Ishikawa (cell line): Measurements from ENCODE around the gene ACTBL2.

Experiments used
- CEBPB ChIP-seq: IDR thresholded peaks from 2 replicates; pipeline ENCODE4 v1.6.1; 2012
- CREB1 ChIP-seq: IDR thresholded peaks from 2 replicates; pipeline ENCODE4 v1.6.1; 2012; ENCODE audit warnings: low read depth
- EGR1 ChIP-seq: IDR thresholded peaks from 2 replicates; pipeline ENCODE4 v1.6.1; 2012
- EP300 ChIP-seq: IDR thresholded peaks from 2 replicates; pipeline ENCODE4 v1.6.1; 2012; ENCODE audit warnings: borderline replicate concordance
- FOXM1 ChIP-seq: IDR thresholded peaks from 2 replicates; pipeline ENCODE4 v1.6.1; 2012; ENCODE audit warnings: low read depth, borderline replicate concordance
- NFIC ChIP-seq: IDR thresholded peaks from 2 replicates; pipeline ENCODE4 v1.6.1; 2012
- RAD21 ChIP-seq: IDR thresholded peaks from 2 replicates; pipeline ENCODE4 v1.6.1; 2012; ENCODE audit warnings: low read depth
- TAF1 ChIP-seq: IDR thresholded peaks from 2 replicates; pipeline ENCODE4 v1.6.1; 2012; ENCODE audit warnings: low read depth, mild to moderate bottlenecking
- TCF12 ChIP-seq: IDR thresholded peaks from 2 replicates; pipeline ENCODE4 v1.6.1; 2012; ENCODE audit warnings: low read depth
- TEAD4 ChIP-seq: IDR thresholded peaks from 2 replicates; pipeline ENCODE4 v1.6.1; 2012
- YY1 ChIP-seq: IDR thresholded peaks from 2 replicates; pipeline ENCODE4 v1.6.1; 2012; ENCODE audit warnings: low read depth
- ZBTB7A ChIP-seq: IDR thresholded peaks from 2 replicates; pipeline ENCODE4 v1.6.1; 2012; ENCODE audit warnings: low read depth
- TF ChIP-seq, protein P1 (sequence below): IDR thresholded peaks from 2 replicates; pipeline ENCODE4 v1.6.1; 2012
- TF ChIP-seq, protein P2 (sequence below): IDR thresholded peaks from 2 replicates; pipeline ENCODE4 v1.6.1; 2012
- TF ChIP-seq, protein P3 (sequence below): IDR thresholded peaks from 2 replicates; pipeline ENCODE4 v1.6.1; 2012; ENCODE audit warnings: low read depth, mild to moderate bottlenecking

Gene ACTBL2

DNA sequence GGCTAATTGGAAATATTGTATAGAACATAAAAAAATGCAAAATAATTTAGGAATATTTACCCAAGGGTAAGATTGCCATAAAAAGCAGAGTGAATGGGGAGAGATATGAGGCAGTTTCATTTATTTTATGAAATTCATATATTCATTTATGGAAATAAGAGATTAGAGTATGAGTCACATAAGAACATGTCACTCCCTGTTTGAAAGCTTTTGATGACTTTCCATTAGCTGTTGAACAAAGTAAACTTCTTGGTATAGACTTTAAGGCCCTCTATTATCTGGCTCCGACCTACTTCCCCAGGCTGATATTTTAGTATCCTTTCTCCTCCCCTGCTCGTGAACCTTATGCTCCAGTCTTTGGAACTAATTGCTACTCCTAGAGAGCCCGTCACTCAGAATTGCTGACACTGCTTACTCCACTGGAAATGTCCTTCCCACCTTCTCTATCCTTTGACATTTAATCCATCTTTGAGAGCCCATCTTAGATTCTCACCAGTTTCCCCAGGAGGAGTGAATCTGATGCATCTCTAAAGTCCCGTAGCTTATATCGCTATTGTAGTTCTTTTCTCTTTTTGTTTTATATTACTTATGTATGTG, 8.9 kb upstream of the ACTBL2 start:
- TF ChIP-seq, protein P1, sequence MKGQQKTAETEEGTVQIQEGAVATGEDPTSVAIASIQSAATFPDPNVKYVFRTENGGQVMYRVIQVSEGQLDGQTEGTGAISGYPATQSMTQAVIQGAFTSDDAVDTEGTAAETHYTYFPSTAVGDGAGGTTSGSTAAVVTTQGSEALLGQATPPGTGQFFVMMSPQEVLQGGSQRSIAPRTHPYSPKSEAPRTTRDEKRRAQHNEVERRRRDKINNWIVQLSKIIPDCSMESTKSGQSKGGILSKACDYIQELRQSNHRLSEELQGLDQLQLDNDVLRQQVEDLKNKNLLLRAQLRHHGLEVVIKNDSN: no peak
- TF ChIP-seq, protein P2, sequence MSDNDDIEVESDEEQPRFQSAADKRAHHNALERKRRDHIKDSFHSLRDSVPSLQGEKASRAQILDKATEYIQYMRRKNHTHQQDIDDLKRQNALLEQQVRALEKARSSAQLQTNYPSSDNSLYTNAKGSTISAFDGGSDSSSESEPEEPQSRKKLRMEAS: no peak
- TF ChIP-seq TAF1 (no peak), ZBTB7A (no peak), NFIC (no peak), CEBPB (no peak)
- TF ChIP-seq, protein P3, sequence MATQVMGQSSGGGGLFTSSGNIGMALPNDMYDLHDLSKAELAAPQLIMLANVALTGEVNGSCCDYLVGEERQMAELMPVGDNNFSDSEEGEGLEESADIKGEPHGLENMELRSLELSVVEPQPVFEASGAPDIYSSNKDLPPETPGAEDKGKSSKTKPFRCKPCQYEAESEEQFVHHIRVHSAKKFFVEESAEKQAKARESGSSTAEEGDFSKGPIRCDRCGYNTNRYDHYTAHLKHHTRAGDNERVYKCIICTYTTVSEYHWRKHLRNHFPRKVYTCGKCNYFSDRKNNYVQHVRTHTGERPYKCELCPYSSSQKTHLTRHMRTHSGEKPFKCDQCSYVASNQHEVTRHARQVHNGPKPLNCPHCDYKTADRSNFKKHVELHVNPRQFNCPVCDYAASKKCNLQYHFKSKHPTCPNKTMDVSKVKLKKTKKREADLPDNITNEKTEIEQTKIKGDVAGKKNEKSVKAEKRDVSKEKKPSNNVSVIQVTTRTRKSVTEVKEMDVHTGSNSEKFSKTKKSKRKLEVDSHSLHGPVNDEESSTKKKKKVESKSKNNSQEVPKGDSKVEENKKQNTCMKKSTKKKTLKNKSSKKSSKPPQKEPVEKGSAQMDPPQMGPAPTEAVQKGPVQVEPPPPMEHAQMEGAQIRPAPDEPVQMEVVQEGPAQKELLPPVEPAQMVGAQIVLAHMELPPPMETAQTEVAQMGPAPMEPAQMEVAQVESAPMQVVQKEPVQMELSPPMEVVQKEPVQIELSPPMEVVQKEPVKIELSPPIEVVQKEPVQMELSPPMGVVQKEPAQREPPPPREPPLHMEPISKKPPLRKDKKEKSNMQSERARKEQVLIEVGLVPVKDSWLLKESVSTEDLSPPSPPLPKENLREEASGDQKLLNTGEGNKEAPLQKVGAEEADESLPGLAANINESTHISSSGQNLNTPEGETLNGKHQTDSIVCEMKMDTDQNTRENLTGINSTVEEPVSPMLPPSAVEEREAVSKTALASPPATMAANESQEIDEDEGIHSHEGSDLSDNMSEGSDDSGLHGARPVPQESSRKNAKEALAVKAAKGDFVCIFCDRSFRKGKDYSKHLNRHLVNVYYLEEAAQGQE: no peak

DNA sequence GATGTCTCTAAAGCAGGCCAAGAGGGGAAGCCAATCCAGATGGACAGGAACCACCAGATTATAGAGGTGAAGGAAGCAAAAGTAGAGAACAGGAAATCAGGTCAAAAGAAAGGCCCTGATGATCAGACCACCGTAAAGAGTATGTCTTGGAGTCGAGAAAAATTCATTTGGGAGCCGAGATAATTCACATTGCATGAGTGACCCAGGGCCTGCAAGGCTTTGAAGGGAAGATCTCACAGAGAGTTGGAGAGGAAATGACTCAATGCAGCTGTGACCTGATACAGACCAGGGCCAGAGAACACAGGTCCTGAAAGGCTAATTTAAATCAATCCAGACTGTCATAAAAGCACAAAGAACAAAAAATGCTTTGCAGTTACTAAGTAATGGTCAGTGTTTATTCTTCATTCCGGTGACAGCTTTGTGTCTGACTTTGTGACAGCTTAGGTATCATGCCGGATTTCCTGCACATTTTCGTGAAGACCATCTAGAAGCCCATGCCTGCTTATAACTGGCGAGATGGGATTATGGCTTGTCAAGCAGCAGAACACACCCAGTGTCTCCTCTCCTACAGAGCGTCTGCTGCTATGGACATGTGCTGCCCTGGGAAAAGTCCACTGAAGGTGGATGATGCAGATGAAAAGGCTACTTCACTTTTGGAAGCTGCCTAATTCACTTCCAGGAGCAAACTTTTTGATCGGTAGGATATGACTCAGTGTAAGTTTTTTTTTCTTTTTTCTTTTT, 5.8 kb upstream of the ACTBL2 start:
- TF ChIP-seq ZBTB7A (no peak), CEBPB (no peak)
- TF ChIP-seq, protein P1: no peak

DNA sequence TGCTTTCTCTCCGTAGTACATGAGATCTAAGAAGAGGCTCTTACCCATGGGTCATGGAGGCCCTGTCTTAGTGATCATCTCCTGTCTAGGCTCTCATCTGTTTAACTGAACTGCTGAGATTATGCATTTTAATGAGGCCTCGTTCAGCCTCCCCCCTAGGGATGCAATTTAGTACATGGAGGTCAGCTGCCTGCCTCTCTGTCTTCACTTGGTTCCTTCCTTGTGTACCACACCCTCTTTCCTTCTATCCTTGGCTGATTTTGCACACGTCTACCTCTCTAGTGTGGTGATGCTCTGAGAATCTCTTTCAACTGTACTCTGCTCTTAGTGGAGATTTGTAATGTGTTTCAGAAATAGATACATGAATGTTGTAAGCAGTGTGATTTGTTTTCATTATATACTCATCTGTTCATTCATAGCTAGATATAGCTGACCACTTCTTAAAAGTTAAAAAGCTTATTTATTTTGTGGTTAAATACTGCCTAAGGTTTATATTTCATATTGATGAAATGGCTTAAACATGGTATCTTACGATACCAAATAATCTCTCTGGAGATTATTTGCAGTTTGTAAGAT, 3.5 kb upstream of the ACTBL2 start:
- TF ChIP-seq CEBPB: no peak
- TF ChIP-seq ZBTB7A: no peak
- TF ChIP-seq TAF1: no peak
- TF ChIP-seq, protein P2: no peak
- TF ChIP-seq NFIC: no peak
- no peak for TF ChIP-seq CREB1
- TF ChIP-seq, protein P1: no peak
- no peak for TF ChIP-seq EP300
- TF ChIP-seq TCF12: no peak
- no peak for TF ChIP-seq EGR1
- TF ChIP-seq YY1: no peak
- TF ChIP-seq RAD21: no peak

DNA sequence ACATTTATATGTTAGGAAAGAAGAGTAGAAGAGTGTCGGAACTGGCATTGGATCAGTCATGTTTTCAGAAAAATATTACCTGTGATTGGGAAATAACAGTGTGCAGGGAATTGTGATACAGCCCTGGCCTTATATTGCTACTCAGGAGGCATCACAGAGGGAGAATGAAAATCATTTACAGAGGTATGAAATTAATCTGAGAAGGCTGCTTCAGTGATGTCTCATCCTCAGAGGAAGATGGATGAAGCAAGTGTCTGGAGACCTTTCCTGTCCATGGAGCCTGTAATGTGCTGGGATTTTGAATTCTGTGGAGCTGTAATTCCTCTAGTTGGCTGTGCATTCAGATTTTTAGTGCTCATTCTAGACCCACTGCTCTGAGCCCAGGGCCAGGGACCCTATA, 3.8 kb downstream of the ACTBL2 start:
- TF ChIP-seq YY1 (no peak), CEBPB (no peak), FOXM1 (no peak), TCF12 (no peak), EP300 (no peak), CREB1 (no peak), TEAD4 (no peak), ZBTB7A (no peak), EGR1 (no peak), TAF1 (no peak), RAD21 (no peak), NFIC (no peak)
- TF ChIP-seq, protein P1: no peak
- TF ChIP-seq, protein P2: no peak
- TF ChIP-seq, protein P3: no peak

DNA sequence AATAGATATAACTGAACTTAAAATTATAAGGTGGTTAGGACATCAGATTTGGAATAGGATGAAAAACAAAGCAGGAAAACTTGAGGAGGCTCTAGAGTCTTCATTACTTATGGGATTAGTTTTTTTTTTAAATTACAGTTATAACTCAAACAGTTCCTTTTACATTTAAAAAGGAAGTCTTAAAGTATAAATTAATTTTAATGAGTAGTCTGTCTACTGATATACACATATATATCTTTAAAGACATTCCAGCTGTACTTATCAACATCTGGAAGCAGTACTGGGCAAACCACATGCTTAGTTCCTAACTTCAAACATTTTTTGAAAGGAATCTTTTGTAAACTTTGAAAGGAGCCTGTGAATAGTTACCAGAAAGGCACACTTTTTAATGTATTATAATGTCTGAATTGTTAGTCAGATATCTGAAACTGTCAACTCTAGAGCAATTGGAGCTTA, 6.0 kb downstream of the ACTBL2 start:
- TF ChIP-seq TCF12 (no peak), NFIC (no peak), EP300 (no peak), YY1 (no peak), TEAD4 (no peak), TAF1 (no peak)
- TF ChIP-seq, protein P1: no peak
- TF ChIP-seq, protein P3: no peak
